PFSK-1 (cell line): ENCODE results near the gene STRIP2.

Experiments used
- FOXP2 ChIP-seq: optimal IDR thresholded peaks from 2 replicates; pipeline ENCODE3; 2011; ENCODE audit warnings: borderline replicate concordance, control low read depth, inconsistent platforms; ENCODE audit not compliant: insufficient read depth; ENCODE audit errors: extremely low read length, extremely low read depth
- POLR2AphosphoS5 ChIP-seq: IDR thresholded peaks from 2 replicates; pipeline ENCODE4 v1.6.1; 2012; ENCODE audit warnings: low read depth, mild to moderate bottlenecking, control low read depth, low read length, moderate library complexity
- REST ChIP-seq, 2 experiments: IDR thresholded peaks; 2 replicates each; pipeline versions ENCODE4 v1.6.1 to v1.8.0; 2011 to 2012; ENCODE audit warnings: low read depth in 2 of 2, low read length in 2 of 2, control low read depth in 1 of 2, inconsistent platforms in 1 of 2, mild to moderate bottlenecking in 1 of 2, moderate library complexity in 1 of 2; ENCODE audit not compliant: insufficient read depth in 1 of 2
- SIN3A ChIP-seq: IDR thresholded peaks from 2 replicates; pipeline ENCODE4 v1.6.1; 2012; ENCODE audit warnings: mild to moderate bottlenecking, low read length, moderate library complexity, borderline replicate concordance; ENCODE audit not compliant: insufficient read depth
- TAF1 ChIP-seq: IDR thresholded peaks from 2 replicates; pipeline ENCODE4 v1.6.1; 2012; ENCODE audit warnings: low read length, control low read depth, borderline replicate concordance; ENCODE audit not compliant: insufficient read depth

Gene STRIP2

GRCh38 chr7:129468087-129468486 lies 33.9 kb downstream of the STRIP2 start:
- no peak for TF ChIP-seq REST (IDR thresholded peaks at IDR 0.05; ENCODE audit: insufficient read depth in 1 of 2, low read depth in 2 of 2, low read length in 2 of 2)
- TF ChIP-seq TAF1: no peak
- no peak for TF ChIP-seq POLR2AphosphoS5
- TF ChIP-seq FOXP2: no peak
- no peak for TF ChIP-seq SIN3A

DNA sequence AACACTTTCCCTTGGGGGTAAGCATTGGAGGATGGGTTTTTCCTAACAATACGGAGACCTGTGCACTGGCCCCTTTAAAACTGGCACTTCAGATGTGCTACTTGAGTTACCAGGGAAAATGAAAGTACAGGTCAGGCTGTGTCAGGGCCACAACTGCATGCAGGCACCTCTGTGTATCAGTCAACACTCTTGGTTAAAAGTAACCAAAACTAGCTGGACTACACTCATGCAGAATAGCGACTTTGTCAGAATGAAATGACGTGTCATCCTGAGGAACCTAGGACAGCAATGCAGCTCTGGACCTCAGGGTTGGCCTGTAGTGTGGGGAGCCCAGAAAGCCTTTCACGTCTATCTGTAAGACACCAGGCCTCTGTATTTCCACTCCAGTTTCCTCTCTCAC lies 34.3 kb downstream of the STRIP2 start:
- TF ChIP-seq POLR2AphosphoS5: no peak
- TF ChIP-seq SIN3A: no peak
- no peak for TF ChIP-seq REST (IDR thresholded peaks at IDR 0.05; ENCODE audit: insufficient read depth in 1 of 2, low read depth in 2 of 2, low read length in 2 of 2)
- no peak for TF ChIP-seq FOXP2
- no peak for TF ChIP-seq TAF1

GRCh38 chr7:129469930-129470329 lies 35.7 kb downstream of the STRIP2 start:
- no peak for TF ChIP-seq SIN3A
- no peak for TF ChIP-seq FOXP2
- no peak for TF ChIP-seq POLR2AphosphoS5

DNA sequence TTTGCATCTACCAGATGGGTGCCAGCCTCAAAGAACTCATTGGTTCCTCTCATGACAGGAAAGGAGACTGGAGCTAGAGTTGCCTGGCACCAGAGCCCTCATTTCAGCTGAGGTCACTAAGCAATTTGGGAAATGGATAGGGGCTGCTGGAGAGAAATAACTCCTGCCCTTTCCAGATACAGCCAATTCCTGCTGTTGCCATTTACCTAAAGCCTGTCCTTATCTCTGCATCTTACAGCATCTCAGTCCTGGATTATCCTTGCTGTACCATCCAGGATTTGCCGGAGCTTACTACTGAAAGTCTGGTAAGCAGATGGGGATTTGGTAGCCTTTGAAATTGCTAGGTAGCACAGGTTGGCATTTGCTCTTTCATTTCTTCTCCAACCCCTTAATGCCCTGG lies 36.2 kb downstream of the STRIP2 start:
- TF ChIP-seq TAF1: no peak
- TF ChIP-seq SIN3A: no peak
- no peak for TF ChIP-seq FOXP2
- TF ChIP-seq REST (IDR thresholded peaks at IDR 0.05; ENCODE audit: insufficient read depth in 1 of 2, low read depth in 2 of 2, low read length in 2 of 2): no peak
- TF ChIP-seq POLR2AphosphoS5: no peak

GRCh38 chr7:129471402-129471827 lies 37.2 kb downstream of the STRIP2 start:
- no peak for TF ChIP-seq SIN3A
- no peak for TF ChIP-seq REST (IDR thresholded peaks at IDR 0.05; ENCODE audit: insufficient read depth in 1 of 2, low read depth in 2 of 2, low read length in 2 of 2)
- no peak for TF ChIP-seq POLR2AphosphoS5
- no peak for TF ChIP-seq TAF1
- no peak for TF ChIP-seq FOXP2

DNA sequence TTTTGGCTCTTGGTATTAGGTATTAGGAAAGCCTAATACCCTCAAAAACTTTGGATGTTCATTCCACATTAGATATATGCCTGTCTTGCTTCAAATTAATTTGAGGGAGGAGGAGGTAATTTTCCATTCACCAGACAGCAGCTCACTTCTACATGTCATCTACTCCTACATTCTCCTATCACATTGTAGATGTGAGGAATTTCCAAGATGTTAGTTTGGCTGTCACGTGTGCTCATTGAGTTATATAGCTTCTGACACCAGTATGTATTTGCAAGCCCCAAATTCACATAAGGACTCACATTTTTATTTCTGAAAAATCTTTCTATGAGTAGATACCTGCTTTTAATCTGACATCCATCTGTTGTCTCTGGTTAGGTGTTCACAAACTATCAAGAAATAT lies 45.6 kb downstream of the STRIP2 start:
- TF ChIP-seq FOXP2 (no peak), REST (IDR thresholded peaks at IDR 0.05; ENCODE audit: insufficient read depth in 1 of 2, low read depth in 2 of 2, low read length in 2 of 2) (no peak), TAF1 (no peak), SIN3A (no peak), POLR2AphosphoS5 (no peak)
